Measurements from ENCODE around the gene OSBPL10. TPM values are rescaled to one million over a fixed set of nuclear protein-coding genes. Genes with fewer than 3 reads are reported as not detected.

Gene OSBPL10
- total RNA-seq, 1 donor, result 29.0 TPM

GRCh38 chr3:31704156-31704555 is 276.9 kb downstream of the OSBPL10 start:
- H3K4me2 ChIP-seq (ENCODE audit: insufficient read depth, low read length), result peak overlapping the region; percentile 37

DNA sequence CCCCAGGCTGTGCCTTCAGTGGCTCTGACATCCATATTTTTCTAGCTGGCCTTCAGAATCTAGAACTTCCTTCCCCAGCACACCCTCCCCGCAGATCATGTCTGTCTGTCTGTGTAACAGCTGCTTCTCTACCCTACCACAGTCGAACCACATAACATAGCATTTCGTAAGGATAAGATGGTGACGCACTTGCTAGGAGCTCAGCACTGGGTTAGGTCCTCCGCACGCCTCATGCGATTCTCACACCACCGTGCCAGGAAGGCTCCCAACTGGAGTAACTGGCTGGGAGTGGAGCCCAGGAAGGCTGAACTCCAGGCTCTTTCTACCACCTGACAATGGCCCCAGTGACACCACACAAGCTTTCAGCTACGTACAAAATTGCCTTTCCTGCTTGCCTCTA is 279.8 kb downstream of the OSBPL10 start:
- Histone ChIP-seq H3K4me1 (ENCODE audit: insufficient read depth, low read length) (peaks cover 23% of the 10 kb centered on the region), H3K27ac (ENCODE audit: low read depth, low read length) (no peak overlapping the region), H3K4me3 (ENCODE audit: insufficient read depth, low read length) (no peak overlapping the region), H3K79me2 (ENCODE audit: insufficient read depth, low read length) (no peaks in the 10 kb centered on the region), H3K4me2 (ENCODE audit: insufficient read depth, low read length) (no peak overlapping the region), H3K36me3 (ENCODE audit: insufficient read depth, low read length) (no peaks in the 10 kb centered on the region), H3K27me3 (ENCODE audit: insufficient read depth, low read length) (no peaks in the 10 kb centered on the region), H3K9me3 (ENCODE audit: low read depth, low read length) (no peaks in the 10 kb centered on the region), H4K20me1 (ENCODE audit: insufficient read depth, low read length) (no peaks in the 10 kb centered on the region), H2AFZ (ENCODE audit: low read length) (no peak overlapping the region)
- no peak for DNase-seq (ENCODE audit: insufficient read length, low spot score, missing footprints)
- TF ChIP-seq CTCF (IDR thresholded peaks at IDR 0.05; ENCODE audit: extremely low read depth, low read depth, low read length), result no peak

More at GRCh38 chr3:31704156-31704555, 276.9 kb downstream of the OSBPL10 start:
- H3K79me2 ChIP-seq (ENCODE audit: insufficient read depth, low read length), result no peaks in the 10 kb centered on the region
- no peak for DNase-seq (ENCODE audit: insufficient read length, low spot score, missing footprints)
- no peak overlapping the region for H3K27ac ChIP-seq (ENCODE audit: low read depth, low read length)
- H3K4me1 ChIP-seq (ENCODE audit: insufficient read depth, low read length), result peaks cover 23% of the 10 kb centered on the region
- H3K27me3 ChIP-seq (ENCODE audit: insufficient read depth, low read length), result no peaks in the 10 kb centered on the region
- no peaks in the 10 kb centered on the region for H3K9me3 ChIP-seq (ENCODE audit: low read depth, low read length)
- no peaks in the 10 kb centered on the region for H3K36me3 ChIP-seq (ENCODE audit: insufficient read depth, low read length)
- H4K20me1 ChIP-seq (ENCODE audit: insufficient read depth, low read length), result no peaks in the 10 kb centered on the region
- H2AFZ ChIP-seq (ENCODE audit: low read length), result no peak overlapping the region
- H3K4me3 ChIP-seq (ENCODE audit: insufficient read depth, low read length), result no peak overlapping the region
- no peak for TF ChIP-seq CTCF (IDR thresholded peaks at IDR 0.05; ENCODE audit: extremely low read depth, low read depth, low read length)

DNA sequence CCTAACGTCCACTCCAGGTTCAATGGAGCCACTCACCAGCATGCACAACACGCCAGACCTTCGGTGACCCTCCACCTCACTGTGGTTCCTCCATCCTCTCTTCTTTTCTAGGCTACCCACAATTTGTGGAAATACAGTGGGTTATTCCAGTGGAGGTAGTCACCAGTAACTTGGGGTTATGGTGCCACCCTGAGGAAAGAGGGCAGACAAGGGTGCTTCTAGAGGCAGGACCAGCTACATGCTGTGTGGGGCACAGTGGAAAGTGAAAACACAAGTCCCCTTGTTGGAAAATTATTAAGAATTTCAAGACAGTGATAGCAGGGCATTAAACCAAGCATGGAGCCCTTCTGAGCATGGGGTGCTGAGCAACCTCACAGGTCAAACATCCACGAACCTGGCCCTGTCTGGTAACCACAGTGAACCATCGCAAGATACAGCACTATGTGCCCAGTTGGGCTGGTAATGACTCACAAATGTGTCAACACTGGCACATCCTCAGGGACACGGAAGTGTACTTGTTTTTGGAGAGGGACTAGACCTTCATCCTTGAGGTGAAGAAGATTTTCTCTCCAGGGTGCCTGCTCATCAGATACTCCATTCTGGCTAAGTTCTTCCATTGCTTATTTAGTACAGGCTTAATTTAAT is 281.6 kb downstream of the OSBPL10 start:
- no peak overlapping the region for H3K27ac ChIP-seq (ENCODE audit: low read depth, low read length)
- no peak overlapping the region for H3K4me3 ChIP-seq (ENCODE audit: insufficient read depth, low read length)
- H3K4me2 ChIP-seq (ENCODE audit: insufficient read depth, low read length), result no peak overlapping the region
- H4K20me1 ChIP-seq (ENCODE audit: insufficient read depth, low read length), result no peaks in the 10 kb centered on the region
- H3K36me3 ChIP-seq (ENCODE audit: insufficient read depth, low read length), result no peaks in the 10 kb centered on the region
- TF ChIP-seq CTCF (IDR thresholded peaks at IDR 0.05; ENCODE audit: extremely low read depth, low read depth, low read length), result no peak
- peak; percentile 75 for DNase-seq (ENCODE audit: insufficient read length, low spot score, missing footprints)
- no peaks in the 10 kb centered on the region for H3K27me3 ChIP-seq (ENCODE audit: insufficient read depth, low read length)
- H2AFZ ChIP-seq (ENCODE audit: low read length), result no peak overlapping the region
- peaks cover 7% of the 10 kb centered on the region for H3K4me1 ChIP-seq (ENCODE audit: insufficient read depth, low read length)
- no peaks in the 10 kb centered on the region for H3K79me2 ChIP-seq (ENCODE audit: insufficient read depth, low read length)
- no peaks in the 10 kb centered on the region for H3K9me3 ChIP-seq (ENCODE audit: low read depth, low read length)

GRCh38 chr3:31696815-31697548 is 284.1 kb downstream of the OSBPL10 start:
- no peak overlapping the region for H3K4me2 ChIP-seq (ENCODE audit: insufficient read depth, low read length)
- H3K36me3 ChIP-seq (ENCODE audit: insufficient read depth, low read length), result no peaks in the 10 kb centered on the region
- no peak overlapping the region for H2AFZ ChIP-seq (ENCODE audit: low read length)
- H3K79me2 ChIP-seq (ENCODE audit: insufficient read depth, low read length), result no peaks in the 10 kb centered on the region
- H4K20me1 ChIP-seq (ENCODE audit: insufficient read depth, low read length), result no peaks in the 10 kb centered on the region
- no peak overlapping the region for H3K27ac ChIP-seq (ENCODE audit: low read depth, low read length)
- H3K9me3 ChIP-seq (ENCODE audit: low read depth, low read length), result no peaks in the 10 kb centered on the region
- H3K4me3 ChIP-seq (ENCODE audit: insufficient read depth, low read length), result no peak overlapping the region
- DNase-seq (ENCODE audit: insufficient read length, low spot score, missing footprints), result no peak
- no peaks in the 10 kb centered on the region for H3K27me3 ChIP-seq (ENCODE audit: insufficient read depth, low read length)
- no peak for TF ChIP-seq CTCF (IDR thresholded peaks at IDR 0.05; ENCODE audit: extremely low read depth, low read depth, low read length)
- peaks cover 4% of the 10 kb centered on the region for H3K4me1 ChIP-seq (ENCODE audit: insufficient read depth, low read length)
